Ectodermal cell (in vitro differentiated cells): ENCODE data around the gene OR5B17. TPM values are rescaled to one million over a fixed set of nuclear protein-coding genes. Genes with fewer than 3 reads are reported as not detected.
"Not testable (repeated sequence)": the region's sequence is repeated elsewhere in the genome, so short reads cannot be mapped to it uniquely, and the experiment has no call there.

Experiments
- H3K27ac ChIP-seq: 2 replicates; pipeline ENCODE4 v1.7.0; 2013; ENCODE audit warnings: mild to moderate bottlenecking, low read depth, low read length; ENCODE audit not compliant: insufficient read depth, poor library complexity, severe bottlenecking
- H3K27me3 ChIP-seq: 2 replicates; pipeline ENCODE4 v1.7.0; 2013; ENCODE audit warnings: mild to moderate bottlenecking, low read length; ENCODE audit not compliant: insufficient read depth, control insufficient read depth, poor library complexity, severe bottlenecking
- H3K36me3 ChIP-seq: one replicate; pipeline ENCODE4 v1.7.0; 2013; ENCODE audit warnings: low read length; ENCODE audit not compliant: control insufficient read depth, insufficient read depth
- H3K4me1 ChIP-seq: one replicate; pipeline ENCODE4 v1.7.0; 2013; ENCODE audit warnings: low read length; ENCODE audit not compliant: control insufficient read depth, insufficient read depth
- H3K4me3 ChIP-seq: 2 replicates; pipeline ENCODE4 v1.7.0; 2013; ENCODE audit warnings: low read depth, low read length, control low read depth; ENCODE audit not compliant: insufficient read depth
- H3K9me3 ChIP-seq: 2 replicates; pipeline ENCODE4 v1.7.0; 2013; ENCODE audit warnings: mild to moderate bottlenecking, low read length, moderate library complexity; ENCODE audit not compliant: control insufficient read depth
- WGBS, 2 experiments: methylation state at CpG; one replicate each; pipeline ENCODE4 v1.1.7; 2013; ENCODE audit warnings: missing lambda C conversion rate in 2 of 2; 5-methylcytosine and 5-hydroxymethylcytosine counted together
- polyA plus RNA-seq, 4 experiments: library from polyadenylated mRNA; stranded (reverse); fragments of 50-300 nt; gene quantifications; one replicate each; pipeline ENCODE4 v1.2.3, GENCODE V29; 2013

Gene OR5B17
- not detected for polyA plus RNA-seq (2013, experiment 1 of 4)
- polyA plus RNA-seq (2013, experiment 2 of 4): not detected
- not detected for polyA plus RNA-seq (2013, experiment 3 of 4)
- not detected for polyA plus RNA-seq (2013, experiment 4 of 4)

- H3K4me1 ChIP-seq: no peaks in the 10 kb centered on the region
- H3K27ac ChIP-seq: no peak within 1 kb of the TSS
- H3K9me3 ChIP-seq: no peaks in the 10 kb centered on the region
- H3K27me3 ChIP-seq: no peaks in the 10 kb centered on the region
- no peaks in the 10 kb centered on the region for H3K36me3 ChIP-seq
- H3K4me3 ChIP-seq: no peak within 1 kb of the TSS
- WGBS, 2 experiments: 60 to 71% methylated on average over 1 of the region's 1 CpG
Observed at GRCh38 chr11:58358969-58359368, at the start of gene OR5B17. TSS of gene OR5B17 (minus strand) at chr11:58359069. CDS start at chr11:58359069, 0 bp downstream.

- Histone ChIP-seq H3K4me3 (no peak within 1 kb of the TSS), H3K9me3 (peaks cover 2% of the 10 kb centered on the region), H3K27me3 (no peaks in the 10 kb centered on the region), H3K36me3 (no peaks in the 10 kb centered on the region), H3K27ac (no peak within 1 kb of the TSS), H3K4me1 (no peaks in the 10 kb centered on the region)
- WGBS, 2 experiments: 86% methylated on average over 1 of the region's 1 CpG; no CpG with 5 or more reads in 1 of the 2 experiments
Observed at GRCh38 chr11:58406774-58407173, 47.9 kb upstream of the OR5B17 start, which contains the start of gene OR5B3. TSS of gene OR5B3 (minus strand) at chr11:58406874. CDS start at chr11:58403409, 3,465 bp downstream.

DNA sequence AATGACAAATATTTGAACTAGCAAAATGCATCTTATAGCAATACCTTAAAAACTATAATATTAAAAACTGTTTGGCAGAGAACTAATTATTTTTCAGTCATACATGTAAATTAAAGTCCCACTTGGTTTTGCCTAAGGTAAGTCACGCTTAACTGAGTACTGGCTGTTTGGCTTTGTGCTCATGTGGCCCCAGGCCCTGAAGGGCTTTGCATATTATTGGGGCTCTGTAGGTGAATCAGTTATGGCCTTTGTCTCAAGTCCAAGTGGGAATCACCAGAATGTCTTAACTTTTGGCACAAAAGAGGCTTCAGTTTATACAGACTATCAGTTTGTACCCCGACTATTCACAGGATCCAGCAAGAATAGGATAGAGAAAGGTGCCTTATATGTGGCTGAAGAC lies 40.8 kb upstream of the OR5B17 start:
- H3K27me3 ChIP-seq, H3K9me3 ChIP-seq, H3K4me3 ChIP-seq, H3K36me3 ChIP-seq, H3K27ac ChIP-seq, H3K4me1 ChIP-seq: not testable (repeated sequence)
- no CpG with 5 or more reads among the region's 2 CpGs for WGBS, 2 experiments

DNA sequence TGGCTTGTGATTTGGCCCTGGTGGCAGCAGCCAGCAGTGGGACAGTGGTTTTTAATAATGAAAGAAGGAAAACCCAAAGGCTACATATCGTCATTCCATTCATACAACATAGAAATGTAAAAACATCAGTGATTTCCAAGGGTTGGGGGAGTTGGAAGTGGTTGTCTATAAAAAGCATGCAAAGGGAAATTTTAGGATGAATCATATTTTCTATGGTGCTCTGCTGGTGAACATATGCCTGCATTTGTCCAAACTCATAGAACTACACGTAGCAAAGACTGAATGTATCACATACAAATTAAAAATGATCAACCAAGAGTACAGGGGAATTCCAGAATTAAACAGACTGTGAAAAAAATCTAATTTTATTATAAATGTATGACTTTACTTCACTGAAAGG lies 36.7 kb upstream of the OR5B17 start:
- WGBS, 2 experiments: 63 to 71% methylated on average over 1 of the region's 2 CpGs

DNA sequence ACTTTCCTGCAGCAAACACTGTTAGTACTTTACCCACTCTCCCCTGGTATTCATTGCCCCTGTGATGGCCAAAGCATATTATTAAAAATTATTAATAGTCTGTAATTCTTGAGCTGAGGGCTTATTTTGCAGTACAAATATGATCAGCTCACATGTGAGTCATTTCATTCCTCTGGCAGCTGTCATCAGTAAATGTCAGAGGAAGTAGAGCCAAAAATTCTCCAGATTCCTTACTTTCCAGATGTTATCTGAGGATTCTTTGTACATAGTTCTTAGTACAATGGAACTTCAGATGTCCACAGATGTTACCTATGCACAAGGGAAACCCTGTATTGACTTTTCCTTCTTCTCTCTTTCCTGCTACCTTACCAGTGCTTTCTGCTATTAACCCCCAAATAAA lies 35.3 kb upstream of the OR5B17 start:
- H3K27me3 ChIP-seq: no peaks in the 10 kb centered on the region

More for the DNA sequence above, 36.7 kb upstream of the OR5B17 start:
- Histone ChIP-seq H3K36me3 (no peaks in the 10 kb centered on the region), H3K27me3 (no peaks in the 10 kb centered on the region), H3K9me3 (no peaks in the 10 kb centered on the region), H3K4me1 (no peaks in the 10 kb centered on the region), H3K27ac (no peak overlapping the region), H3K4me3 (no peak overlapping the region)

GRCh38 chr11:58392746-58393145 lies 33.9 kb upstream of the OR5B17 start:
- Histone ChIP-seq H3K27ac (no peak overlapping the region), H3K4me3 (no peak overlapping the region), H3K9me3 (no peaks in the 10 kb centered on the region), H3K36me3 (no peaks in the 10 kb centered on the region), H3K4me1 (no peaks in the 10 kb centered on the region), H3K27me3 (no peaks in the 10 kb centered on the region)
- WGBS, 2 experiments: 70 to 71% methylated on average over 1 of the region's 1 CpG

More for the DNA sequence above, 35.3 kb upstream of the OR5B17 start:
- Histone ChIP-seq H3K36me3 (no peaks in the 10 kb centered on the region), H3K4me3 (no peak overlapping the region), H3K27ac (no peak overlapping the region), H3K9me3 (no peaks in the 10 kb centered on the region), H3K4me1 (no peaks in the 10 kb centered on the region)

DNA sequence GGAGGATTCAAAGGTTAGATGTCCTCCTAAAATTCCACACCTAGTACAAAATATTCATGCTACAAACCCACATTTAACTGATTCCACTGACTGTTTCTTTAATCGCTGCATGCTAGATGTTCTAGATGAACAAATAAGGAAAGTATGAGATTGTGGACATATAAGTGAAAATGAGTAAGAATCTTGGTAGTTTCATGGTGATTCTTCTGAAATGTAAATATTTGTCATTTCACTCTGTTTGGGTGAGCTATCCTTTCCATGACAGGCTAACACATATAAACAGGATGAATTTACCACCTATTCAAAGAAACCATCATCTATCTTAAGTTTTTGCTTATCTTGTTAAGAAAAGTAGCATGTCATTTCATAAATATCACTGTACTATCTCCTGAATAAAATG lies 33.0 kb upstream of the OR5B17 start:
- Histone ChIP-seq H3K9me3 (no peaks in the 10 kb centered on the region), H3K4me1 (no peaks in the 10 kb centered on the region), H3K27me3 (no peaks in the 10 kb centered on the region), H3K36me3 (no peaks in the 10 kb centered on the region), H3K27ac (no peak overlapping the region), H3K4me3 (no peak overlapping the region)
- WGBS, 2 experiments: 91 to 100% methylated on average over 1 of the region's 1 CpG

GRCh38 chr11:58390551-58391063 lies 31.7 kb upstream of the OR5B17 start:
- H3K4me1 ChIP-seq: no peaks in the 10 kb centered on the region
- no peaks in the 10 kb centered on the region for H3K27me3 ChIP-seq
- WGBS, 2 experiments: 89% methylated on average over 18 of the region's 18 CpGs
- H3K9me3 ChIP-seq: no peaks in the 10 kb centered on the region
- no peak overlapping the region for H3K4me3 ChIP-seq
- no peaks in the 10 kb centered on the region for H3K36me3 ChIP-seq
- no peak overlapping the region for H3K27ac ChIP-seq

GRCh38 chr11:58354727-58355126 lies 4.1 kb downstream of the OR5B17 start:
- H3K27me3 ChIP-seq: no peaks in the 10 kb centered on the region
- H3K4me3 ChIP-seq: no peak overlapping the region
- no peaks in the 10 kb centered on the region for H3K9me3 ChIP-seq
- H3K4me1 ChIP-seq: no peaks in the 10 kb centered on the region
- H3K27ac ChIP-seq: no peak overlapping the region
- H3K36me3 ChIP-seq: no peaks in the 10 kb centered on the region
- 91 to 97% methylated on average over 2 to 3 of the region's 3 CpGs for WGBS, 2 experiments

DNA sequence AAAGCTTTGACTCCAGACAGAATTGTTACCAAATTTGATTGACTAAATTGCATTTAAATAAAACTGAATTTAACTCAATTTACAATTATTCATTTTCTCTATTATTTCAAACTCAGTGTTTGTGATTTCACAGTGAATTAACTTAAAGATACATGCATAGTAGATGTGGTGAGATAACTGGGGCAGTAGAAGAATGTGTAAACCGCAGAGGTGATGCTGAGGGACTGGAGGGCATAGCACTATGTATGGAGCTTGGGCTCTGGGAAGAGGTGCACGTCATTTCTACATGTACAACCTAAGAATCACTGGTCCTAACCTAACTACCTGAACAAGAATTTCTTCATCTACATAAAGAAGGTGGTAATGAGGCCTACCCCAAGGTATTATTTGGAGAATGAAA lies 13.7 kb downstream of the OR5B17 start:
- H3K27ac ChIP-seq: no peak overlapping the region
- no peak overlapping the region for H3K4me3 ChIP-seq
- 74 to 91% methylated on average over 1 to 2 of the region's 2 CpGs for WGBS, 2 experiments
- H3K9me3 ChIP-seq: no peaks in the 10 kb centered on the region
- H3K27me3 ChIP-seq: no peaks in the 10 kb centered on the region
- no peaks in the 10 kb centered on the region for H3K36me3 ChIP-seq
- H3K4me1 ChIP-seq: no peaks in the 10 kb centered on the region

GRCh38 chr11:58334708-58335107 lies 24.2 kb downstream of the OR5B17 start:
- Histone ChIP-seq H3K27me3 (no peaks in the 10 kb centered on the region), H3K9me3 (no peaks in the 10 kb centered on the region), H3K36me3 (no peaks in the 10 kb centered on the region), H3K27ac (no peak overlapping the region), H3K4me3 (no peak overlapping the region), H3K4me1 (no peaks in the 10 kb centered on the region)
